SK-N-SH (cell line): Measurements from ENCODE around the gene THEM5. TPM values are rescaled to one million over a fixed set of nuclear protein-coding genes. Genes with fewer than 3 reads are reported as not detected.

Experiments used
- CTCF ChIA-PET: fragments of 300-600, 350-600 bp; formaldehyde crosslinking; extraction: SDS; loops from one replicate; lab custom pipeline; 2021; lab: Yijun Ruan, JAX
- POLR2A ChIA-PET: fragments of 350-600 bp; sonication (Branson Sonifier 250); formaldehyde crosslinking; extraction: SDS; loops from one replicate; lab custom pipeline; 2020; ENCODE audit warnings: antibody characterized with exemption, inconsistent platforms; lab: Yijun Ruan, JAX
- DNase-seq: peaks from one replicate; pipeline ENCODE4 v3.0.0; 2012
- H2AFZ ChIP-seq: fragments of 200-600 bp; sonication (generic); 2 replicates; pipeline ENCODE4 v1.8.1; 2016; ENCODE audit warnings: antibody characterized with exemption, mild to moderate bottlenecking, low read depth
- H3F3A ChIP-seq: fragments of 200-600 bp; sonication (generic); replicated peaks from 2 replicates; pipeline ENCODE3; 2016; ENCODE audit warnings: antibody characterized with exemption, mild to moderate bottlenecking; ENCODE audit not compliant: insufficient read depth
- H3K27ac ChIP-seq, 2 experiments: fragments of 200-500 bp in 1 of 2; fragments of 200-600 bp in 1 of 2; sonication (Bioruptor generic) in 1 of 2; sonication (generic), shearing (Covaris generic) in 1 of 2; 2 replicates each; pipeline versions ENCODE4 v1.5.1 to v1.6.1; 2014 to 2016; ENCODE audit warnings: low read depth in 2 of 2, inconsistent platforms in 1 of 2, low read length in 1 of 2, mild to moderate bottlenecking in 1 of 2, mixed read lengths in 1 of 2
- H3K27me3 ChIP-seq: fragments of 200-600 bp; sonication (generic), shearing (Covaris generic); 2 replicates; pipeline ENCODE4 v1.6.1; 2016; ENCODE audit warnings: mixed run types; ENCODE audit not compliant: insufficient read depth
- H3K36me3 ChIP-seq, 2 experiments: fragments of 200-500 bp in 1 of 2; fragments of 200-600 bp in 1 of 2; sonication (Bioruptor generic) in 1 of 2; sonication (generic) in 1 of 2; replicated peaks in 1 of 2; 2 replicates each; pipeline versions ENCODE3 to v1.5.1; 2014 to 2016; ENCODE audit warnings: low read length in 1 of 2, mild to moderate bottlenecking in 1 of 2; ENCODE audit not compliant: insufficient read depth in 2 of 2, control insufficient read depth in 1 of 2
- H3K4me1 ChIP-seq, 2 experiments: fragments of 200-500 bp in 1 of 2; fragments of 200-600 bp in 1 of 2; sonication (Bioruptor generic) in 1 of 2; sonication (generic), shearing (Covaris generic) in 1 of 2; 2 replicates each; pipeline versions ENCODE4 v1.5.1 to v1.6.1; 2014 to 2016; ENCODE audit warnings: low read depth in 1 of 2, low read length in 1 of 2, mixed run types in 1 of 2; ENCODE audit not compliant: insufficient read depth in 2 of 2, control insufficient read depth in 1 of 2
- H3K4me2 ChIP-seq: fragments of 200-600 bp; sonication (generic), shearing (Covaris generic); 2 replicates; pipeline ENCODE4 v1.6.1; 2017; ENCODE audit warnings: mixed run types
- H3K4me3 ChIP-seq, 2 experiments: fragments of 200-500 bp in 1 of 2; fragments of 200-600 bp in 1 of 2; sonication (Bioruptor generic) in 1 of 2; sonication (generic), shearing (Covaris generic) in 1 of 2; 2 replicates each; pipeline versions ENCODE4 v1.5.1 to v1.8.1; 2014 to 2016; ENCODE audit warnings: low read depth in 2 of 2, inconsistent platforms in 1 of 2, low read length in 1 of 2, mild to moderate bottlenecking in 1 of 2, mixed read lengths in 1 of 2, moderate library complexity in 1 of 2
- H3K79me2 ChIP-seq: fragments of 200-600 bp; sonication (generic); 2 replicates; pipeline ENCODE4 v1.8.1; 2017; ENCODE audit warnings: mild to moderate bottlenecking; ENCODE audit not compliant: insufficient read depth
- H3K9ac ChIP-seq: fragments of 200-600 bp; sonication (generic); 2 replicates; pipeline ENCODE4 v1.6.1; 2017; ENCODE audit warnings: mixed run types
- H3K9me2 ChIP-seq: fragments of 200-600 bp; sonication (generic); 2 replicates; pipeline ENCODE4 v1.6.1; 2017; ENCODE audit warnings: mixed run types
- H3K9me3 ChIP-seq: fragments of 200-600 bp; sonication (generic); 2 replicates; pipeline ENCODE4 v1.6.1; 2017; ENCODE audit warnings: mixed run types, mild to moderate bottlenecking, moderate library complexity
- H4K20me1 ChIP-seq: fragments of 200-600 bp; sonication (generic); 2 replicates; pipeline ENCODE4 v1.6.1; 2017; ENCODE audit warnings: mild to moderate bottlenecking, mixed run types; ENCODE audit not compliant: insufficient read depth
- ELF1 ChIP-seq: IDR thresholded peaks from 2 replicates; pipeline ENCODE4 v1.4.0; 2012
- EP300 ChIP-seq, 2 experiments: IDR thresholded peaks; 2 replicates each; pipeline versions ENCODE4 v1.4.0 to v1.6.1; 2012; ENCODE audit warnings: borderline replicate concordance in 1 of 2, low read depth in 1 of 2, low read length in 1 of 2
- NRF1 ChIP-seq: IDR thresholded peaks from 2 replicates; pipeline ENCODE4 v1.6.1; 2012; ENCODE audit warnings: low read depth, mild to moderate bottlenecking, low read length
- RCOR1 ChIP-seq: fragments of 150-350 bp; IDR thresholded peaks from 2 replicates; pipeline ENCODE4 v1.6.1; 2017; ENCODE audit warnings: antibody characterized with exemption, low read length
- SMC3 ChIP-seq: IDR thresholded peaks from 2 replicates; pipeline ENCODE4 v1.6.1; 2012; ENCODE audit warnings: low read depth, low read length, improper control_type of control experiment
- TCF12 ChIP-seq: IDR thresholded peaks from 2 replicates; pipeline ENCODE4 v1.4.0; 2012
- USF2 ChIP-seq: fragments of 150-350 bp; IDR thresholded peaks from 2 replicates; pipeline ENCODE4 v1.6.1; 2017; ENCODE audit warnings: antibody characterized with exemption, low read length, low read depth, borderline replicate concordance
- WGBS: methylation state at CpG from one replicate; pipeline ENCODE4 v1.1.6; 2017; ENCODE audit warnings: low lambda C conversion rate; 5-methylcytosine and 5-hydroxymethylcytosine counted together
- polyA plus RNA-seq, 3 experiments: library from polyadenylated mRNA; depleted of rRNA; stranded (reverse); fragments of >200 nt; gene quantifications; 2 replicates each; pipeline ENCODE4 v1.2.3, GENCODE V29; 2012
- TF ChIP-seq, protein P1 (sequence below): IDR thresholded peaks from 2 replicates; pipeline ENCODE4; 2012
- TF ChIP-seq, protein P2 (sequence below): IDR thresholded peaks from 2 replicates; pipeline ENCODE4 v1.6.1; 2012; ENCODE audit warnings: mild to moderate bottlenecking, low read depth, low read length, moderate library complexity

Gene THEM5
- polyA plus RNA-seq, 1 of the 3 experiments (the other 2 are of a cell fraction): not detected

DNA sequence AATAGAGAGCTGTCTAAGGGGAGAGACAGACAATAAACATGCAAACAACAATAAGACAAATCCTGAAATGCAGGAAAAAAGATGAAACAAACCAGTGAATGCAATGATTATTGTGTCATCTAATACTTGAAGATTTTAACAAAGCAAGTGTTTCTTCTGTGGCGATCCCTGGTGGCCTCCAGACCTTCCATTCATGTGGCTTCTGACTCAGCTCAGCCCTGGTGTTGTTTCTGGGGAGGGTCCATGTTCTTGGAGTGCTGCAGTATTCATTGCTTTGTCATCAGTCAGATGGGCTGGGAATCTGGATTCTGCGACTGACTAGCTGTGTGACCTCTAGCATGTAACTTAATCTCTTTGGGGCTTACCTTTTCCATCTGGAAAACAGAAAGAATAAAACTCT lies 12.4 kb downstream of the THEM5 start:
- ChIA-PET POLR2A (interaction anchor here (0.6 kb wide), 1 partner anchor 14 kb away, joined by 3 read pairs; no protein-coding TSS in a partner anchor), CTCF (interaction anchor here (1.2 to 2.5 kb wide), 4 partner anchors 11 to 247 kb away, joined by 3 to 7 read pairs (median 5); partner anchors contain the start of gene CELF3)

GRCh38 chr1:151840421-151840820 lies 13.1 kb downstream of the THEM5 start:
- Histone ChIP-seq H3K79me2 (no peaks in the 10 kb centered on the region), H3K4me3 (no peak overlapping the region), H3K9me3 (no peaks in the 10 kb centered on the region), H3K9me2 (no peaks in the 10 kb centered on the region), H4K20me1 (no peaks in the 10 kb centered on the region), H3K27ac (no peak overlapping the region; a peak in 1 of 4 replicates), H3K9ac (no peak overlapping the region), H3F3A (no peaks in the 10 kb centered on the region), H2AFZ (no peak overlapping the region), H3K27me3 (no peaks in the 10 kb centered on the region), H3K4me2 (no peak overlapping the region), H3K36me3 (no peaks in the 10 kb centered on the region), H3K4me1 (peaks cover 0 to 8% of the 10 kb centered on the region in 2 experiments; a peak in 1 of 4 replicates)
- TF ChIP-seq, protein P1, sequence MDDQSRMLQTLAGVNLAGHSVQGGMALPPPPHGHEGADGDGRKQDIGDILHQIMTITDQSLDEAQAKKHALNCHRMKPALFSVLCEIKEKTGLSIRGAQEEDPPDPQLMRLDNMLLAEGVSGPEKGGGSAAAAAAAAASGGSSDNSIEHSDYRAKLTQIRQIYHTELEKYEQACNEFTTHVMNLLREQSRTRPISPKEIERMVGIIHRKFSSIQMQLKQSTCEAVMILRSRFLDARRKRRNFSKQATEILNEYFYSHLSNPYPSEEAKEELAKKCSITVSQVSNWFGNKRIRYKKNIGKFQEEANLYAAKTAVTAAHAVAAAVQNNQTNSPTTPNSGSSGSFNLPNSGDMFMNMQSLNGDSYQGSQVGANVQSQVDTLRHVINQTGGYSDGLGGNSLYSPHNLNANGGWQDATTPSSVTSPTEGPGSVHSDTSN: no peak
- no peak for TF ChIP-seq SMC3
- TF ChIP-seq USF2: no peak
- no peak for TF ChIP-seq NRF1
- TF ChIP-seq, protein P2, sequence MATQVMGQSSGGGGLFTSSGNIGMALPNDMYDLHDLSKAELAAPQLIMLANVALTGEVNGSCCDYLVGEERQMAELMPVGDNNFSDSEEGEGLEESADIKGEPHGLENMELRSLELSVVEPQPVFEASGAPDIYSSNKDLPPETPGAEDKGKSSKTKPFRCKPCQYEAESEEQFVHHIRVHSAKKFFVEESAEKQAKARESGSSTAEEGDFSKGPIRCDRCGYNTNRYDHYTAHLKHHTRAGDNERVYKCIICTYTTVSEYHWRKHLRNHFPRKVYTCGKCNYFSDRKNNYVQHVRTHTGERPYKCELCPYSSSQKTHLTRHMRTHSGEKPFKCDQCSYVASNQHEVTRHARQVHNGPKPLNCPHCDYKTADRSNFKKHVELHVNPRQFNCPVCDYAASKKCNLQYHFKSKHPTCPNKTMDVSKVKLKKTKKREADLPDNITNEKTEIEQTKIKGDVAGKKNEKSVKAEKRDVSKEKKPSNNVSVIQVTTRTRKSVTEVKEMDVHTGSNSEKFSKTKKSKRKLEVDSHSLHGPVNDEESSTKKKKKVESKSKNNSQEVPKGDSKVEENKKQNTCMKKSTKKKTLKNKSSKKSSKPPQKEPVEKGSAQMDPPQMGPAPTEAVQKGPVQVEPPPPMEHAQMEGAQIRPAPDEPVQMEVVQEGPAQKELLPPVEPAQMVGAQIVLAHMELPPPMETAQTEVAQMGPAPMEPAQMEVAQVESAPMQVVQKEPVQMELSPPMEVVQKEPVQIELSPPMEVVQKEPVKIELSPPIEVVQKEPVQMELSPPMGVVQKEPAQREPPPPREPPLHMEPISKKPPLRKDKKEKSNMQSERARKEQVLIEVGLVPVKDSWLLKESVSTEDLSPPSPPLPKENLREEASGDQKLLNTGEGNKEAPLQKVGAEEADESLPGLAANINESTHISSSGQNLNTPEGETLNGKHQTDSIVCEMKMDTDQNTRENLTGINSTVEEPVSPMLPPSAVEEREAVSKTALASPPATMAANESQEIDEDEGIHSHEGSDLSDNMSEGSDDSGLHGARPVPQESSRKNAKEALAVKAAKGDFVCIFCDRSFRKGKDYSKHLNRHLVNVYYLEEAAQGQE: no peak
- TF ChIP-seq ELF1: no peak
- TF ChIP-seq EP300 (IDR thresholded peaks at IDR 0.05; ENCODE audit: borderline replicate concordance in 1 of 2, low read depth in 1 of 2, low read length in 1 of 2): no peak
- DNase-seq: no peak
- ChIA-PET CTCF (interaction anchor here (1.2 to 2.5 kb wide), 4 partner anchors 10 to 246 kb away, joined by 3 to 7 read pairs (median 5); partner anchors contain the start of gene CELF3), POLR2A (interaction anchor here (0.6 kb wide), 1 partner anchor 15 kb away, joined by 3 read pairs; no protein-coding TSS in a partner anchor)

More for the DNA sequence above, 12.4 kb downstream of the THEM5 start:
- Histone ChIP-seq H4K20me1 (no peaks in the 10 kb centered on the region), H3F3A (no peaks in the 10 kb centered on the region)
- TF ChIP-seq TCF12 (peak; percentile 32; the same call in 1 of the 2 replicates), RCOR1 (no peak)
- TF ChIP-seq, all 33 proteins: peak for 1
- 58% methylated on average over 2 of the region's 2 CpGs for WGBS
- H3K9me3 ChIP-seq: no peaks in the 10 kb centered on the region
- no peak for DNase-seq
- no peak overlapping the region for H3K4me2 ChIP-seq
- no peaks in the 10 kb centered on the region for H3K79me2 ChIP-seq
- peaks cover 0 to 8% of the 10 kb centered on the region in 2 experiments; a peak in 1 of 4 replicates for H3K4me1 ChIP-seq
- no peaks in the 10 kb centered on the region for H3K27me3 ChIP-seq
- no peak overlapping the region for H3K9ac ChIP-seq
- H2AFZ ChIP-seq: no peak overlapping the region
- no peaks in the 10 kb centered on the region for H3K36me3 ChIP-seq
- H3K9me2 ChIP-seq: no peaks in the 10 kb centered on the region
- H3K4me3 ChIP-seq: no peak overlapping the region
- H3K27ac ChIP-seq: no peak overlapping the region
